Measurements from ENCODE around the gene COX4I2.

The COX4I2 gene

GRCh38 chr20:31678389-31679356 lies 41.0 kb downstream of the COX4I2 start:
- DNase-seq: no peak

- no peak for DNase-seq
These were observed 41.9 kb downstream of the COX4I2 start for GRCh38 chr20:31679357-31680285.

- DNase-seq: no peak
These were observed 42.8 kb downstream of the COX4I2 start for GRCh38 chr20:31680286-31681127.

GRCh38 chr20:31681128-31681727 lies 43.5 kb downstream of the COX4I2 start:
- no peak for DNase-seq

- DNase-seq: no peak
These were observed 44.1 kb downstream of the COX4I2 start for GRCh38 chr20:31681769-31682168.

DNA sequence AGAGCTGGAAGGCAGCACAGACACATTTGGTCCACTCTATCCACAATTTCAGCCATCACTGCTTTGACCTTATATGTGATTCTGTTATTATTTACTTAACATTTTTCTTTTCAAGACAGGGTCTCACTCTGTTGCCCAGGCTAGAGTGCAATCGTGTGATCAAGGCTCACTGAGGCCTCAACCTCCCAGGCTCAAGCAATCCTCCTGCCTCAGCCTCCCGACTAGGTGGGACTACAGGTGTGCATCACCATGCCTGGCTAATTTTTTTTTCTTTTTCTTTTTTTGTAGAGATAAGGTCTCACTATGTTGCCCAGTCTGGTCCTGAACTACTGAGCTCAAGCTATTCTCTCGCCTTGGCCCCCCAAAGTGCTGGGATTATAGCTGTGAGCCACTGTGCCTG lies 44.6 kb downstream of the COX4I2 start:
- DNase-seq: no peak

DNA sequence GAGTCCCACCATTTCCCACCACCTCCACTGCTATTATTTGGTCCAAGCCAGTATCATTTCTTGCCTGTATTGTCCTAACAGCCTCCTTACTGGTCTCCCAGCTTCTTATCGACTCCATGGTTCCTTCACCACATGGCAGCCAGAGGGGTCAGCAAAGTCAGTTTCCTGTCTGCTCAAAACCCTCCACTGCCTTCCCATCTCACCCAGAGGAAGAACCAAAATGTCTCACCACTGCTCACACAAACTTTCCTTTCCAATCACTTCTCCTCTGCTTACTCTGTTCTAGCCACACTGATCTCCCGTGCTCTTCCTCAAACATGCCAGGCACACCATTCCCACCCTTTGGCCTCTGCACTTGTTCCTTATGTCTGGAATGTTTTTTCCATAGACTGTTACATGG lies 45.2 kb downstream of the COX4I2 start:
- no peak for DNase-seq

DNA sequence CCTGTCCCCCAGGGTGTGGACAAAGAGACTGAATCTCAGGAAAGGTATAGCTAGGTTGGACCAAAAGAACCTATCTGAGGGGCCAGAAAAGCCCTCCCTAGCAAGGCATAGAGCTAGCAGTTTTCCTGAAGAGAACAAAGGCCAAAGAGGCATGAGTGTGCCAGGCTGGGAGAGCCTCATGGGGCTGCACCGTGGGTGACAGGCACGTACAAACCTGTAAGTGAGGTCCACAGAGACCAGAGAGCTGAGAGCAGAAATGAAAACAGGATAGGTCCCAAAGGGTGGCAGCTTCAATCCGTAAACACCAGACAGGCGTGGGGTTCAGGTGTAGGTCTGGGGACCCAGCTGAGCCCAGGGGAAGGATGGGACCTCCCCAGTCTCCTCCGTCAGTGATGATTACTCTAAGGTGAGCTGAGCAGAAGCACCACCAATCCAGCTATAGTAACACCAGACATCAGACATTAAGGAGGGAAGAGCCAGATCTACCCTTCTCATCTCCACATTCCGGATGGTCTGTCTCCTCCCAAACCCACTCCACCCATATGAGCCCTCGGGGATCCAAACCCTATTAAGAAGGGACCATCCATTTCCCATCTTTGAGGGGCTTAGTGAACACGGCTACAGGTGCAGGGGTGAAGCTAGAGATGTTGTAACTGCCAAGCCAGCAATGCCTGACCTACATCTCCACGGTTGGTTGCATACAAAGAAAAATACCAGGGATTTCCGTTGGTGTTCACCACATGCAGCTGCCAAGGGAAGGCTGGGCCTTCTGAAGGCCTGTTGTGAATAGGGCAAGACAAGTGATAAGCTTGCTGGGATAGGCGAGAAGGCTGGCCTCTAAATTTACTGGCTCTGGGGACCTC lies 46.7 kb downstream of the COX4I2 start:
- DNase-seq: no peak

GRCh38 chr20:31685853-31686643 lies 48.3 kb downstream of the COX4I2 start:
- DNase-seq: no peak

GRCh38 chr20:31687777-31688176 lies 50.1 kb downstream of the COX4I2 start:
- DNase-seq: no peak

- no peak for DNase-seq
These were observed 51.4 kb downstream of the COX4I2 start for GRCh38 chr20:31689141-31689540.

DNA sequence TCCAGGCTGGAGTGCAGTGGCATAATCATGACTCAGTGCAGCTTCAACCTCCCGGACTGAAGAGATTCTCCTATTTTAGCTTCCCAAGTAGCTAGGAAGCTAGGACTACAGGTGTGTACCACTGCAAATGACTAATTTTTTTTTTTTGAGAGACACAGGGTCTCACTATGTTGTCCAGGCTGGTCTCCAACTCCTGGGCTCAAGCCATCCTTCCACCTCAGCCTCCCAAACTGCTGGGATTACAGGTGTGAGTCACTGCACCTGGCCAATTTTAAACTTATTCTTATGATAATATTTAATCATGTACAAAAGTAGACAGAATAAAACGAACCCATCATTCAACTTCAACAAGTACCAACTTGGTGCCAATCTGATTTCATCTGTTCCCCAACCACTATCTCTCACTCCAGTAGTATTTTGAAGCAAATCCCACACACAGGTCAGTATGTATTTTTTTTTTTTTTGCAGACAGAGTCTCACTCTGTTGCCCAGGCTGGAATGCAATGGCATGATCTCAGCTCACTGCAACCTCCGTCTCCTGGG lies 52.5 kb downstream of the COX4I2 start:
- no peak for DNase-seq

DNA sequence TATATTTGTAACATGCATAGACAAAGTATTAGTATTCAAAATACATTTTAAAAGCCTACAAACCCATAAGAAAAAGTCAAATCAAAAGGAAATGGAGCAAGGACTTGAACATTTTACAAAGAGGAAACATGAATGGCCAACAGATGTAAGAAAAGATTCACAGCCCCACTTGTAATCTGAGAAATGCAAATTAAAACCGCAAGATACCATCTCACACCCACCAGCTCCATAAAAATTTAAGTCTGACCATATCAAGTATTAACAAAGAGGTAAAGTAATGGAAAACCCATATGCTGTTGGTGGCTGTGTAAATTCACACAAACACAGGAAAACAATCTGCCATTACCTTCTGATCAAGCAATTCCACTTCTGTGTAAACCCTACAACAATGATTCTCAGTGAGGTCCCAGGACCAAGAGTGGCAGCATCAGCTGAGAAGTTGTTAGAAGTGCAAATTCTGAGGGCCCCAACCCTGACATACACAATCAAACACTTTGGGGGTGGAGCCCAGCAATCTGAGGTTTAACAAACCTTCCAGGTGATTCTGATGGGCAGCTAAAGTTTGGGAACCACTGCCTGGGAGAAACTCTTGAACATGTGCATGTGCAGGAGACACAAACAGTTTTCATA lies 54.0 kb downstream of the COX4I2 start:
- DNase-seq: no peak

DNA sequence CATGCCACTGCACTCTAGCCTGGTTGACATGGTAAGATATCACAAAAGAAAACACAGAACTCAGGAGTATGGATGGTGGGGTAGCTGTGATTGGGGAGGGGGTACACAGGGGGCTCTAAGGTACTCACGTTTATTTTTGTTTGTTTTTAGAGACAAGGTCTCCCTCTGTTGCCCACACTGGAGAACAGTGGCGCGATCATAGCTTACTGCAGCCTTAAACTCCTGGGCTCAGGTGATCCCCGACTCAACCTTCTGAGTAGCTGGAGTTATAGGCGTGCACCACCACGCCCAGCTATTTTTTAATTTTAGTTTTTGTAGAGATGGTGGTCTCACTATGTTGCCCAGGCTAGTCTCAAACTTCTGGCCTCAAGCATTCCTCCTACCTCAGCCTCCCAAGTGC lies 55.7 kb downstream of the COX4I2 start:
- no peak for DNase-seq

DNA sequence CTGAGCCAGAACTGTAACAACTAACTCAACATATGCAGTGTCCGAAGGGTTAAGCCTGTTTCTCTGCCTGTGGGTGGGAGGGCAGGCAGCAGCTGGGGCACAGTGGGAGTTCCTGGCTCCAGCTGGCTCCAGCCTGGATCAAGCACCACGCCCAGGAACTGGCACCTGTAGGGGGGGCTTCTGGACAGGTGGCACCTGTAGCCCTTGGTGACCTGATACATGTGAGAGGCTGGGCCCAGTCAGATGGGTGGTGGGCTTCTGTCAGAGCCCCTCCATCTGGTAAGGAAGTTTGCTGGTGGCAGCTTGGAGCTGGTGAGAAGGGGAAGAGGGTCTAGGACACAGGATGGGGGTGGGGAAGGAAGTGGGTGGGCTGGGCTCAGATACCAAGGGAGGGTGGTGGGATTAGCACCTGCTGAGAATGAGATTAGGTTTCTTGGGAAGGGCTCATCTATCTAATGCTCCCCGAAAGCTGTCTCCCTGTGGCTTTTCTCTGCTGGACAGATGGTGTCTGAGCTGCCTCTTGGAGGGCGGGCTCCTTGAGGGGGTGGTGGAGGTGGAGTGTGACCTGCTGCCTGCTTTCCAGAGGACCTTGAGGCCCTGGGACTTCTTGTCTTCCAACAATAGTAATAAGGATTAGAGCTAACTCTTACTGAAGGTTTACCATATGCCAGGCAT lies 56.4 kb downstream of the COX4I2 start:
- DNase-seq: no peak
